Activated T-cell treated with anti-CD3 and anti-CD28 coated beads for 4 hours (primary cell): ENCODE results near the gene KDM2B.
"Not testable (repeated sequence)": the region's sequence is repeated elsewhere in the genome, so short reads cannot be mapped to it uniquely, and the experiment has no call there.

Experiments
- DNase-seq: peaks from one replicate; pipeline ENCODE4 v3.0.0-alpha.2; 2020

Gene KDM2B

DNA sequence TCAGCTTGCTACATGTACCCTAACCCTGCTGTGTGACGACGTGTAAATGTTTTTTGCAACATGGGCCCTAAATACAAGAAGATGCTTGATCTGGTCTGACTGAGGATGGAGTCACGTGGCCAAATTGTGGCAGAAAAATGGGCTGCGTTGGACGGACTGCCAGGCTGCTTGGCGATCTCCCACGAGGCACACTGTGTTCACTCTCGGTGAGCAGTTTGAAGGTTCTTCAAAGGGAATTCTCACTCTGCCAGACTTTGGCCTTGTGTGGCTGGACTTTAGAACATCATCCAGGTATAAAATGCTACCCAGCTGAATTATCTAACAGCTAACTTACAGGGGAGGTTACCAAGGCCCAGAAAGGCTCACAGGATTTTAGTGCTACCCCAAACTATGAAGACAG is 85.1 kb downstream of the KDM2B start:
- no peak for DNase-seq

DNA sequence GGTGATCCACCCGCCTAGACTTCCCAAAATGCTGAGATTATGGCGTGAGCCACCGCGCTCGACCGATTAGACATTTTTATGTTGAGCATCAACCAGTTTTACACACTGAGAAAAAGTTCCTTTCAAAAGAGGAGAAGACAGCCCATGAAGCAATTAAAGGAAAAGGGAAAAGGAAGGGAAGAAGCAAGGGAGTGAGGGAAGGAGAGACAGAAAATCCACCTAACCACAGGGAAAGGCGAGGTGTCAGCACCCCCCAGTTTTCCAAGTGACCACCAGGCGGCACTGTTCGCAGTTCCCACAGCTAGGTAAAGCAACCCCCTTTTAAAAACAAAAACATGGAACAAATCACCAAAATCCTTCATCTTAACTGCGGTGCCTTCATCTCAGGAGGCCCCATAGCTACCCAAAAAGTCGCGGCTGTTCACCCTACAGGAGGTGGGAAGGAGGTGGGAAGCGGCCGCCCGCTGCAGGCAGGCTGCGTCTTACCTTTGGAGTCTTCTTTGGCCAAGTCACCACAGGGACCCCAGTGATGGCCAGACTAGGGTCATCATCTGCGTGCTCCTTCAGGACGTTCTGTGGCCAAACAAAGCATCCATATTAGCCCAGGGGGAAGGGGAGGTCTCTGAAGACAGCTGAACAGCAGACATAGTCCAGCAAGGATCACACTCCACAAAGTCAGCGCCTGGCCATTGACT is 86.6 kb downstream of the KDM2B start:
- DNase-seq: peak; percentile 54

DNA sequence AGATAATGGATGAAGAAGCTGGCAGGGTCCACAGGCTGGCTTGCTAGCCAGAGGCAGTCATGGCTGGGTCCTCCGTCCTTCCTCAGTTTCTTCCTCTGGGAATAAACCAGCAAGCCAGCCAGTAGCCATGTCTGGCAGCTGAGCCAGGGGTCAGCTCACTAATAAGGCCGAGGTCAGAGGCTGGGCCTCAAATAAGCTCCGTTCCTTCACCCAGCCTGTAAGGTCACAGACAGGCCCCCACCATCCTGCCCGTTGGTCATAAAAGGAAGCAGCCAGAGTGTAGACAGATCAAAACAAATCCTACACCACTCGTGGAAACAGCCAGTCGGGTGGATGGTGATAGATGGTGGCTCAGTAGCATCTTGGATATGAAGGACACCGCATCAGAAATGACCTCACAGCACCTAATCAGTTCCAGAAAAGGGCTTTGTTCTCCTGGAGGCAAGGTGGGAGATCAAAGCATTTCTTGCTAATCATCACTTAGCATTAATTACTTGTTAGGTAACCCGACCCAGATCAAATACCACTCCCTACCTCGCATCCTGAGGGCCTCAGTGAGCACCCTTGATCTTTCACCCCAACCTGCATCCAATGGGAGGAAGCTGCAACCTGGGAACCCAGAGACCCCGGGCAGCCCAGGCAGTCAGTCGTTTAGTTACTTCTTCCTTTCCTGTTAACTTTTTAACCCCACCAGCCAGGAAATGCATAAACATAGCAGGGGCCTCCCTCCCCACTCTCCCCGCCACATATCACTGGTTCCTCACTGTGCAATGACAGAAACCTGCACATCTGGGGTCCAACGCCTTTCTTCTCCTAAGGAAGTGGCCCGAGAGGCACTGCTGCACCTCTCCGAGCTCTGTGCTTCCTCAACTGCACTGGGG is 90.2 kb downstream of the KDM2B start:
- DNase-seq: no peak

DNA sequence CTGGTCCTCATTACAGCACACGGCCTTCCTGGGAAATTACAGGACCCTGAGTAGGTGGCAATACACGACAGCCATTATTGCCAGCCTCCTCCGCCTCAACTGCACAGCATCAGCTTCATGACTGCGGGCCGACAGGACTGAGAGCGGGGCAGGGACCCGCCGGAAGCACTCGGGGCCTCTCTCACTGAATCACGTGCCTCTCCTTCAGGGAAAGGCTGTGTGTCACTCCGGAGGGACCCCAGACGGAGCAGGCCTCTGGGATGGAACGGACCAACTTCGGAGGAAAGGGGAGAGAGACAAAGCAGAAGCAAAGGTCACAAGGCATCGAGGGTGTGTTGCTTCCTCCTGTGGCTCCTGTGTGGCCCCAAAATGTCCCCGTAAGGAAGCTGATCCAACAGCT is 90.9 kb downstream of the KDM2B start:
- DNase-seq: no peak

DNA sequence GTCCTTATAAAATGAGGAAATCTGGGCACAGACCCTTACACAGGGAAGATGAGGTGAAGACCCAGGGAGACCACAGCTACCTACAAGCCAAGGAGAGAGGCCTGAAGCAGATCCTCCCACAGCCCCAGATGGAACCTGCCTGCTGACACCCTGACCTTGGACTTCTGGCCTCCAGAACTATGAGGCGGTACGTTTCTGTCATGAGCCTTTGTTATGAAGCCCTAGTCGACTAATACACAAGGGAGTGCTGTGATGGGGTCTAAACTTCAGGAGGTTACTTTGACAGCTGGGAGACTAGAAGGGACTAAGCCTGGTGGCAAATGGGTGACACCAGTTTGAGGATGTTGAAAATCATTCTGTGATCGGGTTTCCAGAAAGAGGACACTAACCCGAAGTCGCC is 95.9 kb downstream of the KDM2B start:
- no peak for DNase-seq

DNA sequence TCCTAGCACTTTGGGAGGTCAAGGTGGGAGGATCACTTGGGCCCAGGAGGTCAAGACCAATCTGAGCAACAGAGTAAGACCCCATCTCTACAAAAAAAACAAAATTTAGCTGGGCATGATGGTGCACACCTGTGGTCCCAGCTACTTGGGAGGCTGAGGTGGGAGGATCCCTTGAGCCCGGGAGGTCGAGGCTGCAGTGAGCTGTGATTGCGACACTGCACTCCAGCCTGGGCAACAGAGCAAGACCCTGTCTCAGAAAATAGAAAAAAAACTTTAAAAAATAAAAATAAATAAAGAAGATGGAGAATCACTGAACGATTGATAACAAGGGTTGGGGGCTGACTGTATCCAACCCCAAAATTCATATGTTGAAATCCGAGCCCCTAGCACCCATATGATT is 96.3 kb downstream of the KDM2B start:
- not testable (repeated sequence) for DNase-seq

DNA sequence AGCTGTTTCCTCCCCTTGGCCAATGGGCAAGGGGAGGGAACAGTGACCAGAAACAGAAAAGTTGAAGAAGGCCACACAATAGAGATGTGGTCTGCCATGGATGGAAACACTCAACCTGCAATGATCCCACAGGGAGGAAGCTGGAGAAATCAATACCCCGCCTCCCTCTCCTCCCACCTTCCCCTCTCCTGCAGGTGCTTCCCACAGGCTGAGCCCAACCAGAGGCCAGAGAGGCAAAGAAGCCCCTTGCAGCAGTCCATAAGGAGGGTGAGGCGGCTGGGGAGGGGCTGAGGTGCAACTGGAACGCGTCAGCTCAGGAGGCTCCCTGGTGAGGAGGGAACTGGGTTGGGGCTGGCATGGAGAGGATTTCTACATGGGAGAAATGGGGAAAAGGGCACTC is 96.9 kb downstream of the KDM2B start:
- DNase-seq: no peak

DNA sequence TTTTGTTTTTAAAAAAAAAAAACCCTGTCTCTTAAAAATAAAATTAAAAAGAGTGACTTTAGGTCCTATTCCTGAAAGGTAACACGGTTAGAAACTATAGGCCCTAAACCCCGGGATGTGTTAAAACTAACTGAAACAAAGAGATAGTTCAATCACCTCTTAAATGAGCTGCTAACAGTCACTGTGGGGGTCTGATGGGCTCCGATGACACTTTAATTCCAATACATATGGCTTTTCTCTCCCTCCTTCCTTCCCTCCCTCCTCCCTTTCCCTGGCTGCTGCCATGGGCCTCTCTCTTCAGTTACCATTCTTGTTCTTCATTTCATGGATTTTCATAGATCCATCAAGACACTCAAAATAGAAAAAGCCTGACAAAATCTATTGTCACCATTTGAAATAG is 104.3 kb downstream of the KDM2B start:
- no peak for DNase-seq

DNA sequence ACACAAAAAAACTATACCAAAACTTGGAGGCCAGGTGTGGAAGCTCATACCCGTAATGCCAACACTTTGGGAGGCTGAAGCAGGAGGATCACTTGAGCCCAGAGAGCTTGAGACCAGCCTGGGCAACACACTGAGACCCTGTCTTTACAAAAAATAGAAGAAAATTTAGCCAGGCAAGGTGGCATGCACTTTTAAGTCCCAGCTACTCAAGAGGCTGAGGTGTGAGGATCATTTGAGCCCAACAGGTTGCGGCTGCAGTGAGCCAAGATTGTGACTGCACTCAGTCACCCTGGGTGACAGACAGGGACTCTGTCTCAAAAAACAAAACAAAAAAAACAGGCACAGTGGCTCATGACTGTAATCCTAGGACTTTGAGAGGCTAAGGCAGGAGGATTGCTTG is 105.5 kb downstream of the KDM2B start:
- DNase-seq: no peak

DNA sequence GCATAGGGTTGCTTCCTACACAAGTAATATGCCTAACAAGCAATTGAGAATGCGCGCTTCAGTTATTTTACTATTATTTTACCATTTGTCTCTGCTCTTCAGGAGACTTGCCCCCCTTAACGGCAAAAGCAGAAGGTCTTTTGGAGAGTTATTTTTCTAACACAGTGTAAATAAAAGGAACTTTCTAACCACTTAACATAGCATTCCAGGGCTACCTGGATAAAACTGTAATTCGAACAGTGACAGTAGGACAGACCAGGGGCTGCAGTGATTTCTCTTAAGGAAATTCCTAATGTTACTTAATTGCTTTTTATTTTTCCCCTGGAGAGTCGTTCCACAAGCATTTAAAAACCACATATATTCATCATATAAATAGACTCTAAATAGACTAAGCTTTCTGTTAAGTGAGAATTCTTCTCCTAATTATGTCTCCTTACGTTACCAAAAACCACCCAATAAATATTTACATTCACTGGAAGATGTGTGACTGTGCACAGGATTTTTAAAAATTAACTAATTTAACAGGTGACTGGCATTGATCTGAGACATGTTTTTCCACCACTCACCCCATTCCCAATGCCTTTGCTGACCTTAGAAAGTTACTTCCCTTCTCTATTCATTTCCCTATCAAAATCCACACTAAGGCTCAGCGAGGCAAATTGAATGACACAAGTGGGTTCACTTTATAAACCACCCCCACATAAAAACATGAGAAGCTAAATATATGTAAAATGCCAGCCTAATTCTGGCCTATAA is 108.5 kb downstream of the KDM2B start:
- no peak for DNase-seq

DNA sequence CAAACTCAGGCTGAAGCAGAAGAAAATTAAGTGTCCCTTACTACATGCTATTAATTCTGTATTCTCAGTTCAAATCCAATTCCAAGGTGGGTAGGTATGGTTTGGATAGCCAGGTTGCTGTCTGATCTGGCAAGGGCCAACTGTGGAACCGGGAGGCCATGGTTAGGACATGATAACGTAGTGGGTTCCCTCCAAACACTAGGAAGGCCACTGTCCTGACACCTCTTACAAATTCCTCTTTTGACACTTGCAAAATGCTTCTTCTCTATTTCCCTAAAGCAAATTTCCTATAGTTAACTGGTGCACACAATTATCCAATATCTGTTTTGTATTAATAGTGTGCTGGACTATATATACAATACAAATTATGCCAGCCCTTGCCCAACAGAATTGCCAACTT is 110.1 kb downstream of the KDM2B start:
- DNase-seq: no peak

DNA sequence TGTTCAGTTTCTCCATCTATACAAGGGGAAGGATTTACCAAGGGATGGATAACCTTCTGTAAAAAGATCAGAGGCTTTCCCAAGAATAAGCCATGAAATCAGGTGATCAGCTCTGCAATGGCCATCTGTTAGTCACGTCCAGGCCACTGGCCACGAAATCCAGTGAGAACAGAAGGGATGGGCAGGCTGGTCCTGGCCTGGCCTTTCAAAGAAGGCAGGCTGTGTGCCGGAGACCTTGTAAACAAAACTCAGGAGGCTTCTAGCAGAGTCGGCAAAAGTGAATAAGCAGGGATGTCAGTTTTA is 112.4 kb downstream of the KDM2B start:
- no peak for DNase-seq

DNA sequence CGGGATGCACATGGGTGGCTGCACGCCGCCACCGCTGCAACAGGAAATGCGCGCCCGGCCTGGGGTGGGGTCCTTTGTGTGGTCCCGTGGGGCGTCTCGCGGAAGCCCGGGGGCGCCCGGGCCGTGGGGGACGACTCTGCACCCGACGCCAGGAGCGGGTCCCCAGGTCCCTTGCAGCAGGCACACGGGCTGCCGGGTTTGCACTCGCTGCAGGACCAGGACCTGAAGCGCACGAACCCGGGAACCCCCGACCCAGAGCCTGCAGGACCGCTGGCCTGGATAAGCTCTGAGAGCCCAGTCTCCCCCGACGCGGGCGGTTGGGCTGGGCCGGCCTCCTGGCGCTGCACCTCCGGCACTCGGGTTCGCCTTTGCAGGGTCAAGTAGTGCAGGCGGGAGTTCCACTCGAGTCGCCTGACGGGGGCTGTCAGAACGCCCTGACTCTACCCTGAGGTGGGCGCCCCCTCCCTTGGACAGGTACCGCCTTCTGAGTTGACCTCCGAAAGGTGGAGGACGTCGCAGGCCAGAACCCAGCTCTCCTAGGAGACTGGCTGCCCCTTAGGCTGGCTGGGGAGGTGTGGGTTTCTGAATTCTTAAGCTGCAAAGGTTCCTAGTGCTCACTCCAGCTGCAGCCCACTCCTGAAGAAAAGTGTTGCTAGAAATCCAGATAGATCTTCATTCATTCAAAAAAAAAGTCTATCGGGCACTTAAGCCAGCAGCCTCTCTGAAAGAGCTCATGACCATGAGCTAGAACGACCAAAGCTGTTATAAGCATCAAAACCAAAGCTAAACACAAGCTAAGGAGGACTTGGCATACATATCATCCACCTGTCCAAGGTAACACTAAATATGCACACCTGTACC is 113.0 kb downstream of the KDM2B start:
- no peak for DNase-seq

DNA sequence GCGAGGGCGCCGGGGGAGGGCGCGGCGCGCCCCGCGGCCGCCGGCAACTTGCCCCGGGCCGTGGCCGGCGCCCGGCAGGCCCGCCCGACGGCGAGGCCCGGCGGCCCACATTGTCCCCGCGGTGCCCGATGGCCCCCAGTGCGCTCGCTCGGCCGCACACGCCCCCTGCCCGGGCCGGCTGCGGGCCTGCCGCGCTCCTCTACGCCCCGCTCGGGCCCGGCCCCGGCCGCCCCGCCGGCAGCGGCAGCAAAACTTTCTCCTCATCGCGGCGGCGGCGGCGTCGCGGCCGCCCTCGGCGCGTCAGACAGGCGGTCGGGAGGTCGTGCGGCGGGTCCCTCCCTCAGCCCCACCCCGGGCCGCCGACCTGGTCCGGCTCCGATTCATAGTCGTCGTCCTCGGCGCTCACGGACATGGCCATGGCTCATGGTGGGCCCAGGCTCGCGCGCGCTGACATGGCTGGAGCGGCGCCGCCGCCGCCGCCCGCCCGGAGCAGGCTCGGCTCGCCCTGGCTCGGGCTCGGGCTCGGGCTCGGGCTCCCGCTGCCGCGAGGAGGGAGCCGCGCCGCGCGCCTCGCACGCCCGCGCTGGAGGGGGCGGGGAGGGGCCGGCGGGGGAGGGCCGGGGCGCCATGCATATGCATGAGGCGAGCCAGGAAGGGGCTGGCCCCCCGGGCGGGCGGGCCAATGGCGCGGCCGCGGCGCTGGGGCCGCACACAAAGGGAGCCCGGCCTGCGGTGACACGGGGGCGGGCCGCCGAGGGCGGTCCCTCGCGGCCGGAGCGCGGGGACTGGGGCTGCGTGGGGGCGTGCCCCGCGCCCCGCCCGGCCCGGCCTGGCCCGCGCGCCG is 113.8 kb downstream of the KDM2B start:
- DNase-seq: peak; percentile 79

DNA sequence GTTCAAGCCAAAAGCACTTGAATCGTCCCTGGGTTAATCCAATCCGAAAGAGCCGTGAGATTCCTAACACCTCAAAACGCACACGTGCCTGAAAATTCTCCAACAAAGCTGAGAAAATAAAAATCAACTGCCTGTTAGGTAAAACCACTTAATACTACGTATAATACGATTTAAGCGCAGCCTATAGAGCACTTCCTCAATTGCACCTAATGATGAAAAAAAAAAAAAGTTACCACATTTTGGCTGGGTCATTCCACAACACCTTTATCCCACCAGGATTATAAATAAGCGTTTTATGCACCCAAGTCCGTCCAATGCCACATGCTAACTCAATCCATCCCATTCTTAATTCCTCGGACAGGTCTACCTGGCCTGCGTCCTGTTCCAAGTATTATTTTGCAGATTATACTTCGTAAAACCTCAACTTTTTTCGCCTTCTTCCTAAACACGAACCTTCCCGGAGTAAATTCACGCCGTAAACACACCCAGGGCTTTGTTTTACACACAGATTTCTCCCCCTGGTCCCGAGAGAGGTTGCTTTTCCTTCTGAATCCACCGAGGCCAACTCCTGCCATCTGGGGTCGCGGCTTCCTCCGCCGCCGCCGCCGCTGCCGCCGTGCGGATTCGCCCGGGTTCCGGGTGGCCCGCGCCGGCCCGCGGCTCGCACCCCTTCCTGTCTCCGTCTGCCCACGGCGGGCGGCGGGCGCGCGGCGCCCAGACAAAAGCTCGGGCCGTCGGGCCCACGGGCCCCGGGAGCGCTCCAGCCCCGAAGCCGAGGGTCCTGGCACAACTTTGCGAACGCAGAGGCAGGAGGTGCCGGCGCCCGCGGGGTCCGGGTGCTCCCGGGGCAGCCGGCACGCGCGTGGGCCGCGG is 114.7 kb downstream of the KDM2B start:
- peak; percentile 11 for DNase-seq

DNA sequence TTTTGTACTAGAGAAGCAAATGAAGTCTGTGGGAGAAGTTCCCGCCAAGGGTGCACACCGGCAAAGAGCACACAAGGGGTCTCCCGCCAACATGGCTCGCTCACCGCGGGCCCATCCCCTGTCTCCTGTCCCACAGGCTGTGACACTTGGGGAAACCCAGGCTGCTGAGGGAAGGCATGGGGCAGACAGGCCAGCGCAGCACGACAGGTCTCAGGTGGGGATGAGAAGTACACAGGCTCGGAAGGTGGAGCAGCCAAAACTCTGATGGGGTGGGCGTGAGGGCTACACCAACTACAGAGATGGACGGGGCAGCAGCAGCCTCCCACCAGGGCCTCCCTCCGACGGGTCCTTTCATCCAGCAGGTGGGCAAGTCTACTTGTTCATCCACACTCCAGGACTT is 116.5 kb downstream of the KDM2B start:
- no peak for DNase-seq

DNA sequence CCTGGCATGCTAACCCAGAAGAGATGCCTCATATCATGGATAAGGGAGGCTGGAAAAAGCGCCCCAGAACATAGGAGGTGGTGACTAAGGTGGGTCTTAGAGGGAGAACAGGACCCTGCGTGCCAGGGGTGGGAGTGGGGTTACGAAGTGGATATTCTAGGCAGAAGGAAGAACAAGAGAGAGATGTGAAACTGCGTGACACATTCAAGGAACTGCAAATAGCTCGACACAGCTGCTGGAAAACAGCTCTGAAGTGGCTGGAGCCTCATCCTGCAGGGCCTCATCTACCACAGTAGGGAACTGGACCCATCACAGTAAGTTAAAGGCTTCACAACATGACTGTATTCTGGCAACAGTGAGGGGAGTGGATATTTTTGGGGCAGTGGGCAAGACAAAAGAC is 119.8 kb downstream of the KDM2B start:
- DNase-seq: no peak

DNA sequence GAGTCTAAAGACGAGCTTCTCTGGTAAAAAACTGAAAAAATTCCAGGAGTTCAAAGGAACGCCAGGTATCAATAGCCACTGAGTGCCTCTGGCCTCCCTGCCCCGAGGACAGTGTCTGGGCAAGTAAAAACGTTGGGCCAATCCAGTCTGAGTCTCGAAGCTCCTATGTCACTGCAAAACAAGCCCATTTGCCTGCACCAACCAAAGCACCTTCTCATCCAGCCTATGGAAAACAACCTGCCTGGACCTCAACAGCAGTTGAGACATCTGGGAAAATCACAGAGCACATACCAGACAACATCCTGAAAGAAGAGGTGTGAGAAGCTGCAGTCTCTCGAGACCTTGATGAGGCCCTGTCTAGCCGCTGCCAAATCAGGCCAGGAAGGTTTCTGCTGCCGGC is 124.3 kb downstream of the KDM2B start:
- DNase-seq: no peak

DNA sequence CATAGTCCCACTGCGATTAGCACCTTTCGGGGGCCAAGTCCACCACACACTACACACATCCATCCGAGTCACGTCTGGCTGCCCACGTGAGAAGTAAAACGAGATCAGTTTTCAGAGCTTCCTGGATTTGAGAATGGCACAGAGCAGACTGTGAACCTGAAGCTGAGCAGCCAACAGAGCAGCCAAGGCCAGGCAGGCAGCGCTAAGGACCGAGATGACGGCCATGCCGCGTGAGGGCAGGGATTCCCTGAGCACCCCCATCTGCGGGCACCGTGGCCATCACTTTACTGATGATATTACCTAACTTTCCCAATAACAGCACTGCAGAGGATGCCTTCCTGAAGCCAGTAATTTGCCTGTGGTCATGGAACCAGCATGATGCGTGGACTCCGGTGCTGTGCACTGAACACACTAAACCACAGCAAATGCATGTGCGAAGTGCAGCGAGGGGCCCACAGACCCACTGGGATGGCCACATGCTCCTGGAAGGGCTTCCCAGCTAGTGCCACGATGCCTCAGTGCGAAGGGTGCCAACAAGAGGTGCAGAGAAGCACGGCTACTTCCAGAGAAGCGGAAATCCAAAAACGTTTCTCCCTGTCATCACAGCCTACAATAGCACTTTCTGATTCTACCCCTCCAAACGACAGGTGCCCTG is 124.9 kb downstream of the KDM2B start:
- no peak for DNase-seq

DNA sequence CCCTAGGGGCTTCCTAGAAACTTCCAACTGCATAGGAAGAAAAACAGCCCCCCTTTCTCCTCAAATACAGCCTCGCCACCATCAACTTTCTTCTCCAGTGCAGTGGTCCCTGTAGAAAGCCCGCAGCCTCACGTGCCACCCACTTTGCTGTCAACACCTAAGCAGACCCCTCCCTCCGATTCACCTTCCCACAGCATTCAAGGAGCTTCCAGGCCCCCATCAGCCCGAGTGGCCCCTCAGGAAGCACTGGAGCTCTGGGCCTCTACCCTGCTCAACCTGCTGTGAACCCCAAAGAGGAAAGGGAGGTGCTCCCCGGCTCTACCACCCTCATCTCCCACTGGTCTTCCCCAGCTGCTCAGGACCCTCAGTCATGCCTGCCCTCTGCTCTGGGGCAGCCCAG is 125.9 kb downstream of the KDM2B start:
- no peak for DNase-seq
